SK-N-MC (cell line): ENCODE data around the gene PKP2.

Source experiments
- EZH2 ChIP-seq: fragments of 200-600 bp; sonication (generic); IDR thresholded peaks from one replicate; pipeline ENCODE4 v1.6.1; 2017; ENCODE audit warnings: antibody characterized with exemption
- POLR2AphosphoS5 ChIP-seq: IDR thresholded peaks from 2 replicates; pipeline ENCODE4 v1.6.1; 2012; ENCODE audit warnings: mild to moderate bottlenecking, low read depth, low read length, borderline replicate concordance

DNA sequence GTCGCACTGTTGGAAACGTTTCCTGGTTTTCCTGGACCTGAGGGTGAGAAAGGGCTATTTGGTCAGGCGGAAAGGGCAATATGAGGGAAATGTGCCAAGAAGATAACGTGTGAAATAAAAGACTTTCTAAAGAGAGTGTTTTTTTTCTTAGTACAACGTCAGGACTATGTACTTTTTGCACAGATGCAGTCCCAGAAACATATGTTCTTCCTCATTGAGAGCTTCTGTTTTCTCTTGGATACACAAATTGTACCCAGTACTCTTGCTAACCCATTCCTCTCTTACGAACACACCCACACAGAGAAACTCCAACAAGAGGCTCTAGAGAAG, 669 bp upstream of the PKP2 start:
- TF ChIP-seq EZH2, result no peak
- no peak; the same call in 1 of the 2 replicates for TF ChIP-seq POLR2AphosphoS5
